ENCODE results near the gene TOX2.

- TF ChIP-seq CTCF (IDR thresholded peaks at IDR 0.05): no peak
- TF ChIP-seq POLR2A (IDR thresholded peaks at IDR 0.05): no peak
These were observed 28.1 kb downstream of the TOX2 start for GRCh38 chr20:43942667-43943285.
